Endothelial cell of umbilical vein (primary cell): Measurements from ENCODE around the gene MZB1. TPM values are rescaled to one million over a fixed set of nuclear protein-coding genes. Genes with fewer than 3 reads are reported as not detected.

Experiments used
- BruUV-seq: library from RNA; stranded (reverse); fragments of 400-500 nt; replicated peaks from 2 replicates; lab custom pipeline; 2021; lab: Mats Ljungman, UMichigan
- CTCF ChIA-PET: fragments of 300-600, 350-600 bp; sonication (Branson Sonifier 250); formaldehyde crosslinking; loops from one replicate; lab custom pipeline; 2021; ENCODE audit warnings: antibody characterized with exemption, inconsistent platforms; lab: Charles Lee
- POLR2A ChIA-PET: fragments of 300-600, 350-600 bp; sonication (Branson Sonifier 250); formaldehyde crosslinking; loops from one replicate; lab custom pipeline; 2021; ENCODE audit warnings: antibody characterized with exemption, inconsistent platforms; lab: Charles Lee
- DNase-seq: peaks from one replicate; pipeline ENCODE4 v3.0.0-alpha.2; 2011; ENCODE audit warnings: low read depth, low spot score
- FAIRE-seq: peaks from 2 replicates; lab custom pipeline; 2011; peaks lifted over from hg19 to GRCh38; lab: Jason Lieb, UNC
- H2AFZ ChIP-seq: 2 replicates; pipeline ENCODE4 v1.6.0; 2012; ENCODE audit warnings: low read depth, low read length, control low read depth, inconsistent platforms
- H3K27ac ChIP-seq: 2 replicates; pipeline ENCODE4 v1.5.1; 2011; ENCODE audit warnings: low read depth, mild to moderate bottlenecking, control low read depth, low read length, moderate library complexity; ENCODE audit not compliant: insufficient read depth
- H3K27me3 ChIP-seq, 2 experiments: 2 replicates each; pipeline versions ENCODE4 v1.6.0 to v1.6.1; 2011; ENCODE audit warnings: low read length in 2 of 2, mixed read lengths in 1 of 2; ENCODE audit not compliant: control insufficient read depth in 2 of 2, insufficient read depth in 2 of 2
- H3K36me3 ChIP-seq, 2 experiments: 2 replicates in 1 of 2; 3 replicates in 1 of 2; pipeline ENCODE4 v1.5.1; 2011; ENCODE audit warnings: low read length in 2 of 2, mild to moderate bottlenecking in 1 of 2, moderate library complexity in 1 of 2; ENCODE audit not compliant: control insufficient read depth in 2 of 2, insufficient read depth in 2 of 2; ENCODE audit errors: extremely low read depth in 1 of 2
- H3K4me1 ChIP-seq: 3 replicates; pipeline ENCODE4 v1.5.1; 2011; ENCODE audit warnings: mild to moderate bottlenecking, low read length; ENCODE audit not compliant: control insufficient read depth, insufficient read depth; ENCODE audit errors: extremely low read depth
- H3K4me2 ChIP-seq: 2 replicates; pipeline ENCODE4 v1.6.1; 2011; ENCODE audit warnings: low read length, control low read depth, mixed read lengths; ENCODE audit not compliant: insufficient read depth
- H3K4me3 ChIP-seq, 3 experiments: fragments of 200-600 bp in 1 of 3; sonication (generic), shearing (Covaris generic) in 1 of 3; replicated peaks in 1 of 3; 2 replicates each; pipeline ENCODE4 v1.5.1; 2011 to 2016; ENCODE audit warnings: control low read depth in 3 of 3, low read length in 3 of 3, mild to moderate bottlenecking in 2 of 3, inconsistent platforms in 1 of 3, low read depth in 1 of 3, moderate library complexity in 1 of 3; ENCODE audit not compliant: insufficient read depth in 1 of 3
- H3K79me2 ChIP-seq: 2 replicates; pipeline ENCODE4 v1.6.0; 2012; ENCODE audit warnings: low read length, inconsistent platforms; ENCODE audit not compliant: control insufficient read depth, insufficient read depth
- H3K9ac ChIP-seq: replicated peaks from 2 replicates; pipeline ENCODE3; 2011; ENCODE audit warnings: low read length, control low read depth; ENCODE audit not compliant: insufficient read depth; ENCODE audit errors: extremely low read depth
- H3K9me1 ChIP-seq: replicated peaks from 3 replicates; pipeline ENCODE4 v1.6.0; 2011; ENCODE audit warnings: mild to moderate bottlenecking, low read length; ENCODE audit not compliant: control insufficient read depth, insufficient read depth; ENCODE audit errors: extremely low read depth
- H3K9me3 ChIP-seq: replicated peaks from 2 replicates; pipeline ENCODE4 v1.5.1; 2012; ENCODE audit warnings: low read length, inconsistent platforms; ENCODE audit not compliant: control insufficient read depth, insufficient read depth
- H4K20me1 ChIP-seq: replicated peaks from 2 replicates; pipeline ENCODE3; 2011; ENCODE audit warnings: mild to moderate bottlenecking, low read length; ENCODE audit not compliant: control insufficient read depth, insufficient read depth; ENCODE audit errors: extremely low read depth
- EZH2 ChIP-seq: IDR thresholded peaks from 2 replicates; pipeline ENCODE4 v1.6.1; 2012; ENCODE audit warnings: borderline replicate concordance, low read depth, mild to moderate bottlenecking, moderate library complexity, low read length, inconsistent platforms; ENCODE audit not compliant: severe bottlenecking
- GATA2 ChIP-seq: IDR thresholded peaks from 2 replicates; pipeline ENCODE4 v1.7.0; 2011; ENCODE audit warnings: low read depth, mild to moderate bottlenecking, moderate library complexity, mixed read lengths, low read length; ENCODE audit not compliant: insufficient read length, insufficient read depth
- JUN ChIP-seq: IDR thresholded peaks from 2 replicates; pipeline ENCODE4 v1.6.1; 2011; ENCODE audit warnings: borderline replicate concordance, low read depth; ENCODE audit not compliant: insufficient read length, insufficient read depth
- MYC ChIP-seq: IDR thresholded peaks from one replicate; pipeline ENCODE4 v1.6.1; 2011; ENCODE audit warnings: mild to moderate bottlenecking, low read depth, low read length
- POLR2A ChIP-seq: IDR thresholded peaks from 2 replicates; pipeline ENCODE4 v1.6.1; 2012; ENCODE audit warnings: low read depth, mild to moderate bottlenecking, control low read depth, low read length
- POLR2AphosphoS5 ChIP-seq: IDR thresholded peaks from 2 replicates; pipeline ENCODE4 v1.6.1; 2012; ENCODE audit warnings: low read depth, mild to moderate bottlenecking, control low read depth, low read length, moderate library complexity; ENCODE audit not compliant: insufficient read depth
- dilution Hi-C: fragments of 300-500 bp; cut with MboI; formaldehyde crosslinking; loops from one replicate; pipeline ENCODE4 v1.15.0; 2019; ENCODE audit warnings: low sequenced_read_pairs; ENCODE audit not compliant: extremely low pct_ligation_motif_present
- intact Hi-C: fragments of 100-400 bp; cut with micrococcal nuclease; formaldehyde crosslinking; loops from one replicate; pipeline ENCODE4 v1.10.0; 2022
- polyA plus RNA-seq, 4 experiments: library from polyadenylated mRNA; depleted of rRNA in 3 of 4; stranded (reverse) in 3 of 4; unstranded in 1 of 4; fragments of >200 nt; gene quantifications; 2 replicates each; pipeline versions ENCODE4 v1.2.1 to v1.2.3, GENCODE V29; 2011 to 2012; ENCODE audit warnings: missing spikeins in 1 of 4
- total RNA-seq: library from RNA; stranded (reverse); gene quantifications from 2 replicates; pipeline ENCODE4 v1.2.3, GENCODE V29; 2021
- TF ChIP-seq, protein P1 (sequence below): IDR thresholded peaks from 2 replicates; pipeline ENCODE4 v1.6.1; 2011; ENCODE audit not compliant: insufficient read depth, insufficient read length
- TF ChIP-seq, protein P2 (sequence below), 2 donors: IDR thresholded peaks; 1 replicate in 1 of 2; 2 replicates in 1 of 2; pipeline ENCODE4 v1.5.1; 2011; ENCODE audit warnings: low read length in 2 of 2, mild to moderate bottlenecking in 2 of 2, moderate library complexity in 2 of 2, control low read depth in 1 of 2, inconsistent platforms in 1 of 2, low read depth in 1 of 2; ENCODE audit not compliant: insufficient read depth in 1 of 2; ENCODE audit errors: extremely low read depth in 1 of 2

MZB1 gene
- total and polyA plus RNA-seq, 2 donors (not counting 3 experiments of a cell fraction or from before 2014, with no cell fraction given), result not detected

DNA sequence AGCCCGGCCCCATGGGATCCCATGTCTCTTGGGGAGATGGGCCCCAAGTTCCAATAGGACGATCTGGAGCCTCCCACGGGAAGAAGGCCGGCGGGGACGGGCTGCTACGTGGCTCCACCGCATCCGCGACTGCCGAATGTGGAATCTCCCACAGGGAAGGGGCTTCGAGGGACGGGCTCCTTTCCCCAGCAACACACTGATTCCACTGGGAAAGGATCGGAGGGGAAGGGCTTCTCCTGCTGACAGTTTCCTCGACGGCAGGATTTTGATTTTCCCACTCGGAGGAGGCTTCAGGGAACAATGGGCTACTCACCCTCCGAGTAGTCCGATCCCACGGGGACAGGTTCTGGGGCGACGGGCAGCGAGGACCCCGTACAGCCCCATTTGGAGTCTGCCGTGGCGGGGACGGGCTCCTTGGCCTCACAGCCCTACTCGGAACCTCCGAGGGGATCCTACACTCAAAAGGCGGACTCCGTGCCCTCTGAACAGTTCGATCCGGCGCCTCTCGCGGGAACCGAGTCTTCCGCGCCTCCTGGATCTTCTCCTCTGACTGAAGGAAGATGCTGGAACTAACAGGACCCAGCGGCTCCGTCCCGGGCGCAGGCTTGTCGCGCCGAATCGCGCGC lies 3.9 kb upstream of the MZB1 start:
- FAIRE-seq, result no peak
- POLR2A ChIA-PET, result interaction anchor here (1.3 kb wide), 1 partner anchor 52 kb away, joined by 3 read pairs; the partner anchor contains the start of gene PAIP2

More for the DNA sequence above, 3.9 kb upstream of the MZB1 start:
- TSS peak; percentile 10 for BruUV-seq
- Histone ChIP-seq H4K20me1 (no peaks in the 10 kb centered on the region), H3K4me2 (peak overlapping the region; percentile 52), H3K4me1 (peaks cover 6% of the 10 kb centered on the region), H3K27ac (no peak overlapping the region), H3K36me3 (no peaks in the 10 kb centered on the region), H3K9ac (no peak overlapping the region), H3K4me3 (peak overlapping the region in 2 of 3 experiments; percentile 1 to 35), H3K9me3 (no peaks in the 10 kb centered on the region), H3K79me2 (no peaks in the 10 kb centered on the region), H2AFZ (peak overlapping the region; percentile 64), H3K9me1 (no peaks in the 10 kb centered on the region), H3K27me3 (peaks cover 7 to 14% of the 10 kb centered on the region in 2 experiments)
- CTCF ChIA-PET, result interaction anchor here (1.0 to 2.1 kb wide), 4 partner anchors 9 to 120 kb away, joined by 3 to 7 read pairs (median 4); partner anchors contain the start of gene MATR3
- dilution Hi-C loops, result no loop called here
- TF ChIP-seq GATA2, result no peak
- TF ChIP-seq POLR2A, result no peak
- TF ChIP-seq MYC, result no peak
- TF ChIP-seq, protein P1, sequence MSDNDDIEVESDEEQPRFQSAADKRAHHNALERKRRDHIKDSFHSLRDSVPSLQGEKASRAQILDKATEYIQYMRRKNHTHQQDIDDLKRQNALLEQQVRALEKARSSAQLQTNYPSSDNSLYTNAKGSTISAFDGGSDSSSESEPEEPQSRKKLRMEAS, result no peak
- no peak for TF ChIP-seq POLR2AphosphoS5
- TF ChIP-seq EZH2, result no peak
- TF ChIP-seq, protein P2, sequence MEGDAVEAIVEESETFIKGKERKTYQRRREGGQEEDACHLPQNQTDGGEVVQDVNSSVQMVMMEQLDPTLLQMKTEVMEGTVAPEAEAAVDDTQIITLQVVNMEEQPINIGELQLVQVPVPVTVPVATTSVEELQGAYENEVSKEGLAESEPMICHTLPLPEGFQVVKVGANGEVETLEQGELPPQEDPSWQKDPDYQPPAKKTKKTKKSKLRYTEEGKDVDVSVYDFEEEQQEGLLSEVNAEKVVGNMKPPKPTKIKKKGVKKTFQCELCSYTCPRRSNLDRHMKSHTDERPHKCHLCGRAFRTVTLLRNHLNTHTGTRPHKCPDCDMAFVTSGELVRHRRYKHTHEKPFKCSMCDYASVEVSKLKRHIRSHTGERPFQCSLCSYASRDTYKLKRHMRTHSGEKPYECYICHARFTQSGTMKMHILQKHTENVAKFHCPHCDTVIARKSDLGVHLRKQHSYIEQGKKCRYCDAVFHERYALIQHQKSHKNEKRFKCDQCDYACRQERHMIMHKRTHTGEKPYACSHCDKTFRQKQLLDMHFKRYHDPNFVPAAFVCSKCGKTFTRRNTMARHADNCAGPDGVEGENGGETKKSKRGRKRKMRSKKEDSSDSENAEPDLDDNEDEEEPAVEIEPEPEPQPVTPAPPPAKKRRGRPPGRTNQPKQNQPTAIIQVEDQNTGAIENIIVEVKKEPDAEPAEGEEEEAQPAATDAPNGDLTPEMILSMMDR (IDR thresholded peaks at IDR 0.05; ENCODE audit: extremely low read depth in 1 of 2, insufficient read depth in 1 of 2, low read depth in 1 of 2, low read length in 2 of 2), result no peak
- no peak for TF ChIP-seq JUN
- no peak for DNase-seq
- intact Hi-C loops, result loop anchor here (1.0 to 5.0 kb wide), 3 partner anchors 51 to 815 kb away; partner anchors contain the start of gene MATR3
